ENCODE results near the gene H2BW2.

DNA sequence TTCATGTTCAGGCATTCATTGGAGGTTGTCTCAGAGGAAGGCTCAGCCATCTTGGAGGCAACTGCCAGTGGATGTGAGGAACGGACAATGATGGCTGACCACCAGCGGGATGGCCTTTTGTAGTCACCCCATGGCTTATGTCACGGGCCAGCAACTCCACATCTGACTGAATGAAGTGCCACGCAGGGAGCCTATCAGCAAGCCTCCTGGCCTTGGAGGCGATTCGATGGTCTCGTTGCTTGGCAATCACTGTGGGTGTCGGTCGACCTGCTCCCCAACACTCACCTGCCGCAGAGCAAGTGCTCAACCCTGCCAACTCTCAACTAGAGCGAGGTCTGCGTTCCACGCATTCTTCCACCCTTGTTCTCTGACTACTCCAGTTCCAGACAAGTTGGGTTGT lies 7.4 kb downstream of the H2BW2 start:
- TF ChIP-seq CTCF (IDR thresholded peaks at IDR 0.05): no peak
- no peak for TF ChIP-seq HDAC2 (IDR thresholded peaks at IDR 0.05)
- TF ChIP-seq EHF (CRISPR knock-in tag; IDR thresholded peaks at IDR 0.05): no peak
- no peak for TF ChIP-seq POLR2A (IDR thresholded peaks at IDR 0.05; ENCODE audit: low read length)
- TF ChIP-seq USF2 (IDR thresholded peaks at IDR 0.05): no peak
- no peak for TF ChIP-seq CBX2 (IDR thresholded peaks at IDR 0.05; ENCODE audit: borderline replicate concordance, low read depth)

Measured in A549 (cell line).